ENCODE results near the gene LAMTOR2. TPM values are rescaled to one million over a fixed set of nuclear protein-coding genes. Genes with fewer than 3 reads are reported as not detected.
"Not testable (repeated sequence)": the region's sequence is repeated elsewhere in the genome, so short reads cannot be mapped to it uniquely, and the experiment has no call there.

The LAMTOR2 gene
- total and polyA plus RNA-seq, 10 of the 15 experiments (the other 5 are each of a cell fraction or from before 2014, with no cell fraction given) = 71.9 to 264 (median 97.0) TPM

GRCh38 chr1:156033011-156033410, 21.6 kb upstream of the LAMTOR2 start:
- SMC1A ChIA-PET (ENCODE audit: uncharacterized antibody, unreplicated experiment) = interaction anchor here (0.7 to 0.8 kb wide), 2 partner anchors 57 to 100 kb away, joined by 3 to 4 read pairs; no protein-coding TSS in a partner anchor
- H3K9me3 ChIP-seq (replicated peaks; ENCODE audit: control insufficient read depth, insufficient read depth, low read length) = no peaks in the 10 kb centered on the region
- H4K20me1 ChIP-seq (ENCODE audit: control insufficient read depth, insufficient read depth) = no peaks in the 10 kb centered on the region
- no peaks in the 10 kb centered on the region; a peak in 1 of 4 replicates for H3K36me3 ChIP-seq (ENCODE audit: control insufficient read depth in 2 of 2, insufficient read depth in 2 of 2, low read length in 1 of 2)
- no peak for FAIRE-seq
- H3K4me1 ChIP-seq (ENCODE audit: control insufficient read depth, insufficient read depth, low read length) = no peaks in the 10 kb centered on the region
- no peak overlapping the region for H3K9ac ChIP-seq (ENCODE audit: control insufficient read depth, insufficient read depth, low read length)
- intact Hi-C loops (cut with micrococcal nuclease; ENCODE audit: unreplicated experiment) (no loop called here), in situ Hi-C loops (cut with MboI) (no loop called here)
- H3K4me2 ChIP-seq (ENCODE audit: control insufficient read depth, insufficient read depth) = no peak overlapping the region
- RAD21 ChIA-PET (ENCODE audit: unreplicated experiment) = no interaction called here
- H3K79me2 ChIP-seq (ENCODE audit: control insufficient read depth, insufficient read depth, low read length) = no peaks in the 10 kb centered on the region
- TF ChIP-seq POLR2AphosphoS2 (IDR thresholded peaks at IDR 0.05; ENCODE audit: low read depth, low read length) (no peak), SMARCA5 (IDR thresholded peaks at IDR 0.05) (no peak), SP1 (IDR thresholded peaks at IDR 0.05; ENCODE audit: low read depth, low read length) (no peak)
- no peak overlapping the region for H3K27ac ChIP-seq (ENCODE audit: control insufficient read depth, insufficient read depth)
- H3K4me3 ChIP-seq = no peak overlapping the region
- no peaks in the 10 kb centered on the region for H3K27me3 ChIP-seq (replicated peaks in 1 of 2; ENCODE audit: control insufficient read depth in 2 of 2, insufficient read depth in 2 of 2, low read length in 1 of 2)
- BruUV-seq (replicated peaks) = no TSS peak
- POLR2A ChIA-PET = no interaction called here
- WGBS (ENCODE audit: insufficient coverage, insufficient replicate concordance, low lambda C conversion rate, missing lambda C conversion rate) = 74% methylated on average over 6 of the region's 6 CpGs
- no peak overlapping the region for H2AFZ ChIP-seq (ENCODE audit: control insufficient read depth, low read depth, low read length)
- CTCF ChIA-PET = interaction anchor here (0.8 to 1.1 kb wide), 2 partner anchors 33 to 43 kb away, joined by 3 to 4 read pairs; no protein-coding TSS in a partner anchor
- DNase-seq (ENCODE audit: low read depth, low spot score) = no peak
- ATAC-seq = no peak

DNA sequence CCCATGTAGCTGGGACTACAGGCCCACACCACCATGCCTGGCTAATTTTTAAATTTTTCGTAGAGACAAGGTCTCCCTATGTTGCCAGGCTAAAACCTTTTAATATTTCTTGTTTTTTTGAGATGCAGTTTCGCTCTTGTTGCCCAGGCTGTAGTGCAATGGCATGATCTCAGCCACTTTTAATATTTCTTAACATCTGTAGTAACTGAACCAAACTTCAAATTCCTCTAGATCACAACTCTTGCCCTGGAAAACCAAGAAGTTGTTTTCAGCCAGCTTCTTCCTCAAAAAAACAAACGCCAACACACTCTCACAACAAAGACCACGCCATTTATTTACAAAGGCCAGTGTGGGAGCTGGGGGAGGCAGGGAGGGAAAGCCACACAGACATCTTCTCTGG, 19.6 kb upstream of the LAMTOR2 start:
- H3K36me3 ChIP-seq (ENCODE audit: control insufficient read depth in 2 of 2, insufficient read depth in 2 of 2, low read length in 1 of 2); H3K4me3 ChIP-seq; RAD21 ChIA-PET (ENCODE audit: unreplicated experiment); FAIRE-seq; BruUV-seq (replicated peaks); H3K9me3 ChIP-seq (replicated peaks; ENCODE audit: control insufficient read depth, insufficient read depth, low read length); H3K27me3 ChIP-seq (replicated peaks in 1 of 2; ENCODE audit: control insufficient read depth in 2 of 2, insufficient read depth in 2 of 2, low read length in 1 of 2); ATAC-seq; CTCF ChIA-PET; in situ Hi-C loops (cut with MboI); H3K27ac ChIP-seq (ENCODE audit: control insufficient read depth, insufficient read depth); H4K20me1 ChIP-seq (ENCODE audit: control insufficient read depth, insufficient read depth); intact Hi-C loops (cut with micrococcal nuclease; ENCODE audit: unreplicated experiment); H3K4me2 ChIP-seq (ENCODE audit: control insufficient read depth, insufficient read depth); H3K79me2 ChIP-seq (ENCODE audit: control insufficient read depth, insufficient read depth, low read length); POLR2A ChIA-PET; DNase-seq (ENCODE audit: low read depth, low spot score); H2AFZ ChIP-seq (ENCODE audit: control insufficient read depth, low read depth, low read length); H3K9ac ChIP-seq (ENCODE audit: control insufficient read depth, insufficient read depth, low read length); H3K4me1 ChIP-seq (ENCODE audit: control insufficient read depth, insufficient read depth, low read length): not testable (repeated sequence)
- SMC1A ChIA-PET (ENCODE audit: uncharacterized antibody, unreplicated experiment) = interaction anchor here (0.6 kb wide), 1 partner anchor 427 kb away, joined by 3 read pairs; no protein-coding TSS in a partner anchor
- WGBS (ENCODE audit: insufficient coverage, insufficient replicate concordance, low lambda C conversion rate, missing lambda C conversion rate) = 96% methylated on average over 4 of the region's 4 CpGs

Data from GM12878 (cell line).